K562 (cell line): ENCODE measurements around the gene MDP1. TPM values are rescaled to one million over a fixed set of nuclear protein-coding genes. Genes with fewer than 3 reads are reported as not detected.

Experiments
- ATAC-seq: fragments of 200-7000 bp; cut with Tn5 transposase; 3 replicates; pipeline ENCODE4 v1.9.1; 2020; ENCODE audit warnings: moderate library complexity
- BruUV-seq: library from RNA; stranded (reverse); fragments of 400-500 nt; replicated peaks from 2 replicates; lab custom pipeline; 2021; lab: Mats Ljungman, UMichigan
- CTCF ChIA-PET: fragments of 300-600 bp; formaldehyde crosslinking; extraction: SDS; loops from one replicate; lab custom pipeline; 2021; ENCODE audit warnings: low intra/inter-chr PET ratio; lab: Yijun Ruan, JAX
- POLR2A ChIA-PET: fragments of 300-600, 350-650 bp; sonication (Branson Sonifier 250); formaldehyde crosslinking; extraction: SDS; loops from one replicate; lab custom pipeline; 2021; ENCODE audit warnings: antibody characterized with exemption, inconsistent platforms; lab: Yijun Ruan, JAX
- DNase-seq, 4 experiments: peaks; one replicate each; pipeline versions ENCODE4 v3.0.0 to v3.0.0-alpha.2; 2011 to 2018; ENCODE audit warnings: low spot score in 3 of 4, mixed read lengths in 3 of 4; ENCODE audit errors: extremely low read depth in 1 of 4
- FAIRE-seq: peaks from 2 replicates; lab custom pipeline; 2011; peaks lifted over from hg19 to GRCh38; lab: Jason Lieb, UNC
- H2AFZ ChIP-seq: 2 replicates; pipeline ENCODE4 v1.6.0; 2011; ENCODE audit warnings: low read depth, low read length, control low read depth, inconsistent platforms
- H3K27ac ChIP-seq: fragments of 200-600 bp; 3 replicates; pipeline ENCODE4 v1.8.0; 2011; ENCODE audit warnings: low read depth, mild to moderate bottlenecking, control low read depth, inconsistent platforms, low read length, moderate library complexity, mixed read lengths; ENCODE audit errors: extremely low read depth
- H3K27me3 ChIP-seq, 2 experiments: fragments of 300-600 bp in 1 of 2; 2 replicates in 1 of 2; 3 replicates in 1 of 2; pipeline versions ENCODE4 v1.6.0 to v1.8.0; 2011; ENCODE audit warnings: inconsistent platforms in 2 of 2, low read length in 2 of 2, mild to moderate bottlenecking in 1 of 2, mixed read lengths in 1 of 2, moderate library complexity in 1 of 2; ENCODE audit not compliant: control insufficient read depth in 2 of 2, insufficient read depth in 2 of 2
- H3K36me3 ChIP-seq: fragments of 300-600 bp; 3 replicates; pipeline ENCODE4 v1.8.0; 2011; ENCODE audit warnings: mild to moderate bottlenecking, low read length, inconsistent platforms; ENCODE audit not compliant: control insufficient read depth, insufficient read depth
- H3K4me1 ChIP-seq, 2 experiments: fragments of 200-600 bp in 1 of 2; replicated peaks in 1 of 2; 2 replicates in 1 of 2; 3 replicates in 1 of 2; pipeline versions ENCODE4 v1.5.1 to v1.8.0; 2011; ENCODE audit warnings: inconsistent platforms in 2 of 2, low read length in 2 of 2, mild to moderate bottlenecking in 1 of 2, mixed read lengths in 1 of 2, moderate library complexity in 1 of 2; ENCODE audit not compliant: control insufficient read depth in 2 of 2, insufficient read depth in 2 of 2
- H3K4me2 ChIP-seq: 2 replicates; pipeline ENCODE4 v1.6.1; 2011; ENCODE audit warnings: low read length, control low read depth, inconsistent platforms, mixed read lengths; ENCODE audit not compliant: insufficient read depth
- H3K4me3 ChIP-seq: fragments of 200-600 bp; sonication (generic), shearing (Covaris generic); 2 replicates; pipeline ENCODE4 v1.5.1; 2016; ENCODE audit warnings: control low read depth, inconsistent platforms
- H3K79me2 ChIP-seq: fragments of 200-600 bp; 3 replicates; pipeline ENCODE4 v1.8.0; 2011; ENCODE audit warnings: low read length, inconsistent platforms; ENCODE audit not compliant: control insufficient read depth, insufficient read depth
- H3K9ac ChIP-seq, 2 experiments: 2 replicates each; pipeline versions ENCODE4 v1.6.0 to v1.6.1; 2011; ENCODE audit warnings: low read depth in 2 of 2, low read length in 2 of 2, control low read depth in 1 of 2, inconsistent platforms in 1 of 2, mild to moderate bottlenecking in 1 of 2, mixed read lengths in 1 of 2; ENCODE audit not compliant: insufficient read depth in 1 of 2
- H3K9me1 ChIP-seq: one replicate; pipeline ENCODE4 v1.6.0; 2011; ENCODE audit warnings: inconsistent platforms, mild to moderate bottlenecking, low read length, moderate library complexity; ENCODE audit not compliant: control insufficient read depth, insufficient read depth
- H3K9me3 ChIP-seq: replicated peaks from 2 replicates; pipeline ENCODE4 v1.5.1; 2011; ENCODE audit warnings: low read depth, low read length, inconsistent platforms; ENCODE audit not compliant: control insufficient read depth, insufficient read depth
- H4K20me1 ChIP-seq: replicated peaks from 2 replicates; pipeline ENCODE4 v1.6.1; 2011; ENCODE audit warnings: low read length, inconsistent platforms, mixed read lengths; ENCODE audit not compliant: control insufficient read depth, insufficient read depth
- ASH1L ChIP-seq: fragments of 450-650 bp; IDR thresholded peaks from 2 replicates; pipeline ENCODE4 v1.6.1; 2018; ENCODE audit warnings: borderline replicate concordance, mild to moderate bottlenecking, low read depth; ENCODE audit not compliant: partially characterized antibody
- C11orf30 ChIP-seq: fragments of 450-650 bp; IDR thresholded peaks from 2 replicates; pipeline ENCODE4 v1.6.1; 2016; ENCODE audit warnings: low read depth, mild to moderate bottlenecking
- KAT8 ChIP-seq: fragments of 450-650 bp; IDR thresholded peaks from 2 replicates; pipeline ENCODE4 v1.6.1; 2016; ENCODE audit warnings: low read depth, mild to moderate bottlenecking
- MAFF ChIP-seq: IDR thresholded peaks from 2 replicates; pipeline ENCODE4 v1.6.1; 2012; ENCODE audit warnings: low read length, improper control_type of control experiment
- MAFG ChIP-seq: fragments of 450-650 bp; conservative IDR thresholded peaks from 2 replicates; pipeline ENCODE4 v1.6.1; 2016; ENCODE audit warnings: missing genetic modification characterization, missing compliant biosample characterization
- NELFE ChIP-seq: IDR thresholded peaks from 2 replicates; pipeline ENCODE4 v1.6.1; 2011; ENCODE audit warnings: mild to moderate bottlenecking; ENCODE audit not compliant: insufficient read depth, insufficient read length
- ZNF316 ChIP-seq: fragments of 450-650 bp; IDR thresholded peaks from 2 replicates; pipeline ENCODE4 v1.6.1; 2016
- WGBS: fragments of 100-300 bp; shearing (Covaris generic); methylation state at CpG from one replicate; pipeline ENCODE4 v1.1.6; 2016; ENCODE audit warnings: low coverage, mixed read lengths; ENCODE audit not compliant: insufficient coverage; ENCODE audit errors: missing lambda C conversion rate; 5-methylcytosine and 5-hydroxymethylcytosine counted together
- in situ Hi-C: fragments of 300-500 bp; cut with MboI; formaldehyde crosslinking; loops from 4 replicates; pipeline ENCODE4 v1.15.0; 2018; ENCODE audit warnings: inconsistent platforms, mixed read lengths
- intact Hi-C: fragments of 100-400 bp; cut with micrococcal nuclease; formaldehyde crosslinking; loops from 2 replicates; pipeline ENCODE4 v1.14.2; 2022
- polyA plus RNA-seq, 8 experiments: library from polyadenylated mRNA; depleted of rRNA in 4 of 8; stranded (reverse) in 5 of 8; unstranded in 3 of 8; fragments of >200 nt; fragmentation: Nextera tagmentation in 2 of 8; fragmentation: Illumina TruSeq in 1 of 8; extraction: Ambion mirVana in 2 of 8; extraction: Trizol in 1 of 8; gene quantifications; 2 replicates each; pipeline versions ENCODE4 v1.2.1 to v1.2.3, GENCODE V29; 2011 to 2014; ENCODE audit warnings: inconsistent platforms in 1 of 8, missing spikeins in 1 of 8
- total RNA-seq, 7 experiments: library from RNA; depleted of rRNA in 6 of 7; stranded (reverse); fragments of >200 nt in 6 of 7; fragmentation: Illumina TruSeq in 2 of 7; extraction: Trizol in 2 of 7; gene quantifications; 2 replicates each; pipeline versions ENCODE4 v1.2.1 to v1.2.3, GENCODE V29; 2011 to 2021; ENCODE audit warnings: low replicate concordance in 1 of 7

MDP1 gene
- total and polyA plus RNA-seq, 9 of the 15 experiments (the other 6 are each of a cell fraction or from before 2014, with no cell fraction given) = 2.7 to 29.6 (median 11.0) TPM

DNA sequence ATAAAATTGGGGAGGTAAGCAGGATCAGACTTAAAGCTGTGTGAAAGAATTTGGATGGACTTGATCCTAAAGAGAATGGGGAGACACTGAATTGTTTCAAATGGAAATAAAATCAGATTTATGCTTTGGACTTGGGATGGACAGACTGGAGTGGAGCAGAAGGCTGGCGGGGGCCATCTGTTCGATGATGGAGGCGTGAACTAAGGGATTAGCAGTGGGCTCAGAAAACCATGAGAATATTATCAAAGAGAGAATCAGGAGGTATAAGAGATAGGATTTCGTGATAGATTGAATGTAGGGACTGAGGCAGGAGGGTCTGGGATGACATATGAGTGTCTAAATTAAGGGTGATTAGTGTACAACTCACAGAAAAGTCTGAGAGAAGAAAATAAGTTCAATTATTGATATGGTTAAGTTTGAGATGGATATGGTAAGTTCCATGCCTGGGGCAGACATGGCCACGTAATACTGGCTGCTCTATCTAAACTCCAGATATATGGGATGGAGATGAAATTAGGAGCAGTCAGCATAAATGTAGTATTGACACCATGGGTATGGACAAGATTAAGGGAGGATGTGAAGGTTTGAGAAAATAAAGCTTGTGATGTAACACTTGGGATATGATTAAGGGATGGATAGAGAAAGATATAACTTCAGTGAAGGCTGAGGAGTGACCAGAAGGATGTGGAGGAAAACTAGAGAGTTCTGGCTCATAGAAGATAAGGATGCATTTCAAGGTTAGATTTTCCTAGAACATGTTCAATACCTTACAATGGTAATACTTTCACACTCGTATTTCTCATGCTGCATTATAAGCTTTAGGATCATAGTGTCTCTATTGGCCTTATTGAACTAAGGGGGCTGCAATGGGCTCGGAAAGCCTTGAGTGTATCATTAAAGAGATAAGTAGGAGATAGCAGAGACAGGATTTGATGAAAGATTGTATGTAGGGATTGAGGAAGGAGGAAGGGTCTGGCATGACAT lies 11.4 kb downstream of the MDP1 start:
- ChIA-PET CTCF (no interaction called here), POLR2A (interaction anchor here (0.7 to 1.7 kb wide), 2 partner anchors 9 kb away, joined by 3 to 5 read pairs; partner anchors contain the start of genes CHMP4A and TM9SF1)
- no TSS peak for BruUV-seq
- WGBS = 74% methylated on average over 6 of the region's 7 CpGs
- Histone ChIP-seq H3K9ac (no peak overlapping the region), H4K20me1 (no peaks in the 10 kb centered on the region; the same call in 1 of the 2 replicates), H2AFZ (no peak overlapping the region), H3K27me3 (no peaks in the 10 kb centered on the region), H3K4me3 (no peak overlapping the region), H3K4me2 (no peak overlapping the region), H3K4me1 (peaks cover 8 to 13% of the 10 kb centered on the region in 2 experiments; a peak in 4 of 5 replicates), H3K9me3 (0 out of 2 replicates have a peak, but pooled peaks cover 2% of the 10 kb centered on the region), H3K9me1 (no peaks in the 10 kb centered on the region), H3K36me3 (peaks cover 50% of the 10 kb centered on the region; the same call in 2 of the 3 replicates), H3K27ac (no peak overlapping the region), H3K79me2 (no peaks in the 10 kb centered on the region)
- TF ChIP-seq NELFE (no peak), KAT8 (no peak), C11orf30 (peak; percentile 62), MAFF (0 out of 2 replicates have a peak, but pooled peaks have one; percentile 14), MAFG (tag) (peak; percentile 35; the same call in 1 of the 2 replicates), ASH1L (no peak), ZNF316 (peak; percentile 81)
- no peak for FAIRE-seq
- no peak for ATAC-seq
- in situ Hi-C loops = no loop called here
- no peak for DNase-seq
- intact Hi-C loops = no loop called here
